ENCODE data around the gene KLHL21.

Gene KLHL21

DNA sequence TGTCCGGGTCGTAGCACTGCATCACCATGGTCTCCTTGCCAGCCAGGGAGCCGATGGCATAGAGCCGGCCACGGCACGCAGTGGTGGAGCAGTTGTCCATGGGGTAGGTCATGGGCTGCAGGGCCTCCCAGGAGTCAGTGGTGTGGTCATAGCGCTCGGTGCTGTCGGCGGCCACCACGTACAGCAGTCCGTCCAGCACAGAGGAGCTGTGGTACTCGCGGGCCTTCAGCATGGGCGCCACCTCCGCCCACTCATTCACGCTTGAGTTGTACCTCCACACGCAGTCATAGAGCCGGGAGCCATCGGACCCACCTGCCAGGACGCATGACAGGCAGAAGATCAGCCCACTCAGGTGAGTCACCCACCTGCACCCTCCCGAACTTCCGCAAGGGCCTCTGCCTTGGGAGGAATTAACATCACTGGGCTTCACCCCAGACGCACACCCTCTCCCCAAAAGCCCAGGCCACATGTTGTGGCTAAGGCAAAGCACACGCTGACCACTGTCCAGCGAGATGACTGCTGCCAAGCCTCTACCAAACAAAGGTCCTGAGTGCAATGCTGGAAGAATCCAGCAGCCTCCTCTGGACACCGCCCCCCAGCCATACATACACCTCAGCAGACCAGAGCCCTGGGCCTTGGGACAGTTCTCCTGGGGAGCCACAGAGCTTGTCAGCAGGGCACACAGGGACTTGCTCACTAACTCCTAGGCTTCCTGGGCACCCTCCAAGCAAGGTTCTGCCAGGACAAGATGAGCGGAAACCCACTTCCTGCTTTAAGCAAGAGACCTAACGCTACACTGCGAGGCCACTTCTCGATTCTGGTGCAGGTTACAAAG lies 3.3 kb downstream of the KLHL21 start:
- TF ChIP-seq FOXA1 (IDR thresholded peaks at IDR 0.05) (no peak), ARNT (IDR thresholded peaks at IDR 0.05) (no peak), FOXK2 (IDR thresholded peaks at IDR 0.05) (no peak), LEF1 (IDR thresholded peaks at IDR 0.05; ENCODE audit: borderline replicate concordance) (no peak), HDGF (IDR thresholded peaks at IDR 0.05; ENCODE audit: borderline replicate concordance) (no peak), PKNOX1 (IDR thresholded peaks at IDR 0.05) (no peak), CTBP1 (IDR thresholded peaks at IDR 0.05; ENCODE audit: borderline replicate concordance) (no peak), BHLHE40 (IDR thresholded peaks at IDR 0.05; ENCODE audit: borderline replicate concordance) (no peak), TARDBP (IDR thresholded peaks at IDR 0.05) (no peak), ZNF384 (IDR thresholded peaks at IDR 0.05) (no peak), SP1 (IDR thresholded peaks at IDR 0.05) (no peak), ELF4 (IDR thresholded peaks at IDR 0.05) (no peak), SUZ12 (IDR thresholded peaks at IDR 0.05) (no peak), FOXM1 (IDR thresholded peaks at IDR 0.05; ENCODE audit: borderline replicate concordance) (no peak), NFRKB (IDR thresholded peaks at IDR 0.05) (no peak), L3MBTL2 (conservative IDR thresholded peaks at IDR 0.05) (no peak)
- ChIA-PET CTCF (no interaction called here), POLR2A (interaction anchor here (0.8 to 6.1 kb wide), 4 partner anchors 12 to 45 kb away, joined by 3 to 55 read pairs (median 14); partner anchors contain the start of genes NOL9, TAS1R1 and ZBTB48)
- no peak for DNase-seq (ENCODE audit: extremely low spot score)

DNA sequence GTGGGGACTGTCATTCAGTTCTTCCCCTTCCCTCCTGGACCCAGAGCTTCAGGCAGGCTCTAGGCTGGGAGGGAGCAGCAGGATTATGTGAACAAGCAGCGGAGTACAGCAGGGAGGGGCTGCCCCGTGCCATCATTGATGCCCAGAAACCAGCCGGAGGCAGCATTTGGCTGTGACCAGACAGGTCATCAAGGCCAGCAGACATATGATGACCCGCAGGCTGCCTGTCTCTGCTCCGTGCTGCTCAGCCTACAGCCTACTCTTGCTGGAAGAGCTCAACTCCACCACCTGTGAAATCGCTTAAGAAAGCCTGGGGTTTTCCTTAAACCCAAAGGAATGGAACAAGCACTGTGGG lies 4.9 kb downstream of the KLHL21 start:
- ChIA-PET POLR2A (no interaction called here), CTCF (interaction anchor here (0.7 kb wide), 1 partner anchor 1437 kb away, joined by 3 read pairs; no protein-coding TSS in a partner anchor)
- TF ChIP-seq FOXA1 (IDR thresholded peaks at IDR 0.05) (no peak), PKNOX1 (IDR thresholded peaks at IDR 0.05) (no peak), L3MBTL2 (conservative IDR thresholded peaks at IDR 0.05) (no peak), ELF4 (IDR thresholded peaks at IDR 0.05) (no peak), ARNT (IDR thresholded peaks at IDR 0.05) (no peak), NFRKB (IDR thresholded peaks at IDR 0.05) (no peak), SP1 (IDR thresholded peaks at IDR 0.05) (no peak), TARDBP (IDR thresholded peaks at IDR 0.05) (no peak), FOXM1 (IDR thresholded peaks at IDR 0.05; ENCODE audit: borderline replicate concordance) (no peak), HDGF (IDR thresholded peaks at IDR 0.05; ENCODE audit: borderline replicate concordance) (no peak), ZNF384 (IDR thresholded peaks at IDR 0.05) (no peak)
- no peak for DNase-seq (ENCODE audit: extremely low spot score)

GRCh38 chr1:6596886-6597776 lies 5.5 kb downstream of the KLHL21 start:
- CTCF ChIA-PET = interaction anchor here (0.7 kb wide), 1 partner anchor 1438 kb away, joined by 3 read pairs; no protein-coding TSS in a partner anchor
- DNase-seq (ENCODE audit: extremely low spot score) = no peak
- TF ChIP-seq HDGF (IDR thresholded peaks at IDR 0.05; ENCODE audit: borderline replicate concordance) (no peak), PKNOX1 (IDR thresholded peaks at IDR 0.05) (no peak), CTBP1 (IDR thresholded peaks at IDR 0.05; ENCODE audit: borderline replicate concordance) (no peak), NFRKB (IDR thresholded peaks at IDR 0.05) (no peak), FOXA1 (IDR thresholded peaks at IDR 0.05) (no peak), BHLHE40 (IDR thresholded peaks at IDR 0.05; ENCODE audit: borderline replicate concordance) (no peak), ZNF384 (IDR thresholded peaks at IDR 0.05) (no peak), ARNT (IDR thresholded peaks at IDR 0.05) (no peak), FOXK2 (IDR thresholded peaks at IDR 0.05) (no peak), SP1 (IDR thresholded peaks at IDR 0.05) (no peak), FOXM1 (IDR thresholded peaks at IDR 0.05; ENCODE audit: borderline replicate concordance) (no peak), TARDBP (IDR thresholded peaks at IDR 0.05) (no peak), SUZ12 (IDR thresholded peaks at IDR 0.05) (no peak), LEF1 (IDR thresholded peaks at IDR 0.05; ENCODE audit: borderline replicate concordance) (no peak), L3MBTL2 (conservative IDR thresholded peaks at IDR 0.05) (no peak), ELF4 (IDR thresholded peaks at IDR 0.05) (no peak)
- POLR2A ChIA-PET = no interaction called here

DNA sequence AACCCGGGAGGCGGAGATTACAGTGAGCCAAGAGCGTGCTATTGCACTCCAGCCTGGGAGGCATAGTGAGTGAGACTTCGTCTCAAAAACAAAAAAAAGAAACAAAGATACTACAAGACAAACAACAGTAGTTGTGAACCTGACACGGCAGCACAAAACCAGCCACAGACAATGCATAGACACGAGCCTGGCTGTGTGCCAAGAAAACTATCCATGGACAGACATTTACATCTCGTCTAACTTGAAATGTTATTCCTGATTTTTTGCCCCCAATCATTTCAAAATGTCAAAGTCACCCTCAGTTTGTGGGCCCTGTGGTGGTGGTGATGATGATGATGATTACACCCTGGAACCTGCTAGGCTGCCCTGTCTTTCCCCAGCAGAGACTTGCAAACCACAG lies 6.3 kb downstream of the KLHL21 start:
- TF ChIP-seq FOXM1 (IDR thresholded peaks at IDR 0.05; ENCODE audit: borderline replicate concordance) (no peak), NFRKB (IDR thresholded peaks at IDR 0.05) (no peak), CTBP1 (IDR thresholded peaks at IDR 0.05; ENCODE audit: borderline replicate concordance) (no peak), ELF4 (IDR thresholded peaks at IDR 0.05) (no peak), HDGF (IDR thresholded peaks at IDR 0.05; ENCODE audit: borderline replicate concordance) (no peak), PKNOX1 (IDR thresholded peaks at IDR 0.05) (no peak), LEF1 (IDR thresholded peaks at IDR 0.05; ENCODE audit: borderline replicate concordance) (no peak), ZNF384 (IDR thresholded peaks at IDR 0.05) (no peak), FOXA1 (IDR thresholded peaks at IDR 0.05) (no peak), FOXK2 (IDR thresholded peaks at IDR 0.05) (no peak), L3MBTL2 (conservative IDR thresholded peaks at IDR 0.05) (no peak), ARNT (IDR thresholded peaks at IDR 0.05) (no peak), BHLHE40 (IDR thresholded peaks at IDR 0.05; ENCODE audit: borderline replicate concordance) (no peak), SUZ12 (IDR thresholded peaks at IDR 0.05) (no peak), TARDBP (IDR thresholded peaks at IDR 0.05) (no peak), SP1 (IDR thresholded peaks at IDR 0.05) (no peak)
- ChIA-PET CTCF (no interaction called here), POLR2A (no interaction called here)
- DNase-seq (ENCODE audit: extremely low spot score) = no peak

Data from HEK293T (cell line).